ENCODE measurements around the gene MRGPRX2.
A peak's percentile ranks its signal among the peaks of the same experiment; 100 is the strongest.

GRCh38 chr11:19076744-19077589 lies 16.4 kb upstream of the MRGPRX2 start:
- TF ChIP-seq RCOR1 (IDR thresholded peaks at IDR 0.05; ENCODE audit: low read length), result no peak
- TF ChIP-seq CTCF (IDR thresholded peaks at IDR 0.05), result peak; percentile 98
- peak; percentile 72 for TF ChIP-seq RAD21 (IDR thresholded peaks at IDR 0.05; ENCODE audit: low read length)
- no peak for TF ChIP-seq USF1 (IDR thresholded peaks at IDR 0.05; ENCODE audit: borderline replicate concordance, low read depth)
- TF ChIP-seq JUND (IDR thresholded peaks at IDR 0.05), result no peak
- TF ChIP-seq RXRA (IDR thresholded peaks at IDR 0.05; ENCODE audit: borderline replicate concordance, low read depth), result no peak
- no peak for TF ChIP-seq GATA2 (CRISPR knock-in tag; IDR thresholded peaks at IDR 0.05)
- no peak for TF ChIP-seq REST (IDR thresholded peaks at IDR 0.05; ENCODE audit: low read depth, low read length)
- TF ChIP-seq MAX (IDR thresholded peaks at IDR 0.05; ENCODE audit: low read depth), result no peak
- no peak for TF ChIP-seq POLR2AphosphoS5 (IDR thresholded peaks at IDR 0.05; ENCODE audit: low read depth, low read length)
- TF ChIP-seq USF2 (IDR thresholded peaks at IDR 0.05; ENCODE audit: borderline replicate concordance, low read depth, low read length), result no peak
- TF ChIP-seq SIN3A (IDR thresholded peaks at IDR 0.05; ENCODE audit: borderline replicate concordance, low read depth, low read length), result no peak

Data from SK-N-SH (cell line).